HG03565 (cell line): ENCODE results near the gene SEMA3C.
A peak's percentile ranks its signal among the peaks of the same experiment; 100 is the strongest.

ENCODE experiments used
- ATAC-seq: cut with Tn5 transposase; IDR thresholded peaks from one replicate; pipeline ENCODE4 v1.9.1; 2021; ENCODE audit warnings: mild to moderate bottlenecking, moderate library complexity; ENCODE audit not compliant: unreplicated experiment

Gene SEMA3C

DNA sequence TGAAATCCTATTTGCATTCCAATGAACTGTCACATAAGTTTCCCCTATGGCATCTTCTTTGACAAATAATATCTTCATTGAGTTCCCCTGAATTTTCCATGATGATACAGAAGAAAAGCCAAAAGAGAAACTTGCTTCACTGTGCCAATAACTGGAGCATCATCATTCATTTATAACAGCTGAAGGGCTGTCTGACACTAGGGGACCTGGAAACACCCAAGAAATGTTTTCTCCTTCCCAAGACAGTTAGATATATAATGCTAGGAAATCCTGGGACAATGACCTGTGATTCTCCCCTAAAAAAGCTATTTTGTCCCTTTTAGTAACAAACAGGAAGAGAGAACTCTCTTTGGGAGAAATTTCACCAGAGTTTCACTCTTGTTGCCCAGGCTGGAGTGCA, 133.6 kb downstream of the SEMA3C start:
- no peak for ATAC-seq

DNA sequence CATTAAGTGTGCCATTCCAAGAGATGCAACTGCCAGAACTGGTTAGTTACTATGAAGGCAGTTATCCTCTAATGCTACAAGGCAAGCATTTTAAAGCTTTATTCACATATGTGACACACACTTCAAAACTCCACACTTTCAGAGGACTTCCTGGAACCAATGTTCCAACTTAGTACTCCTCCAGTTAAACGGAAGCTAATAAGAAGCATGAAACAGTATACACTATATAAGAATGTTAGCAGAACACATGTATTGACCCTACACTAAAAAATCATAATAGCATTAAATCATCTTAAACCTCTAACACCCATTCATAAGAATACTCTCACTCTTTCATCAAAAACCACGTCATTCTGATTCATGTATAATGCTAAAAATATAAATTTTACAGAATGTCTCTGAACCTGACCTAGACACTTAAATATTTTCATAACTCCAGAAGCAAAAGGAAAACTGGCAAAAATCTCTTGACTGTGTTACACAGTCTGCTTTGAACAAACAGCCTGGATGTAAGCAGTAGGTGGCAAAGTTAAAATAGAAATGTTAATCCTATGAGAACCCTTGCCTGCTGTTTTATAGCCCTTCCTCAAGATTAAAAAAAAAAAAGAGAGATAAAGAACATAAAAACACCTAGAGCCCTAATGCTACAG, 135.0 kb downstream of the SEMA3C start:
- no peak for ATAC-seq

DNA sequence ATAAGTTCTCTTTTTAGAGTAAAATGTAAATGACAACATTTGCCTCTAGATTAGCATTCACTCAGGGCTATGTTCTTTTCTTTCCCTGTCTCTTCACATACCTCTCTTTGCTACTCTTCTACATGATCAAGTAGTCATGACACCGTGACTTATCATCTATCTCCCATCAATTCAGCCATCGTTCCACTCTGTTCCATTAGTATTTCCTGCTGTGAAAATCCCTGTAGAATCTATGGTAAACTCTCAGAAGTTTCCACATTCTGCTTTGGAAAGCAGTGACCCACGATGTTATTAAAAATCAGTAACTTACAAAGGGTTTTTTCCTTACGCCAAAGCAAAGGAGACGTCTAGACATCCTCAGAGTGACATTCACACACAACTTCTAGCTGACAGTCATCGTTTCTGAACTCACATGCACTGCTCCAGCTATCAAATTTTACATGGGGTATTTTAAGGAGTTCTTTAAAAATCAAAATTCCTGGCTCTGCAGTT, 135.6 kb downstream of the SEMA3C start:
- no peak for ATAC-seq

DNA sequence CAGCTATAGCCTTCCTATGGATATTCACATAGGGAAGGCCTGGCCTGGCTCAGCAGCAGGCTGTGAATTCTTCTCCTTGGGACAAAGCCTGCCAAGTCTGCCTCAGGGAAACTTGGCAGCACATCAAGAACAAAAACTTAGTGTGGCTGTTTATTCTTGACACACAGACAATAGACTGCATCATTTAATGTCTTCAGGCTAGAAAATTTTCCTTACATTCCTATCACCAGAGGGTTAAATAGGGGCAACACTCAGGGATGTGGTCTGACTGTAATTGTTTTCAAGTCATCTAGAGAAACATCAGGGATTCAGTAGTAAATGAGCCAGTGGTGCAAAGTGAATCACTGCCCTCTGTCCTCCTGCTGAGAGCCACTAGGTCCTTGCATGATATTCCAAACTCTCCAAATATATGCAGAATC, 137.3 kb downstream of the SEMA3C start:
- ATAC-seq: no peak

DNA sequence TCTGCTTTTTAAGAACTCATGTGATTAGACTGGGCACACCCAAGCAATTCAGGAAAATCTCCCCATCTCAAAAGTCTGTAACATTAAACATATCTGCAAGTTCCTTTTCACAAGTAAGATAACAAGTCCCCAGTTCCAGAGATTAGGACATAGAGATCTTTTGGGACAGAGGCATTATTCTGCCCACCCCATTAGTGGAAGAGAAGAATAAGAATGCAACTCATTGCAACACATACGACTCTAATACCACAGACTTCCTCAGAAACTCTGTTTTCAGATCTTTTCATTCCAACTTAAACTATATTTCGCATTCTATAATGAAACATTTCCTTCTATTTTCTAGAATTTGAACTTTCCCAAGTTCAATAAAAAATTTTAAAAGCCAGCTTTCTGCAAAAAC, 137.7 kb downstream of the SEMA3C start:
- ATAC-seq: no peak

DNA sequence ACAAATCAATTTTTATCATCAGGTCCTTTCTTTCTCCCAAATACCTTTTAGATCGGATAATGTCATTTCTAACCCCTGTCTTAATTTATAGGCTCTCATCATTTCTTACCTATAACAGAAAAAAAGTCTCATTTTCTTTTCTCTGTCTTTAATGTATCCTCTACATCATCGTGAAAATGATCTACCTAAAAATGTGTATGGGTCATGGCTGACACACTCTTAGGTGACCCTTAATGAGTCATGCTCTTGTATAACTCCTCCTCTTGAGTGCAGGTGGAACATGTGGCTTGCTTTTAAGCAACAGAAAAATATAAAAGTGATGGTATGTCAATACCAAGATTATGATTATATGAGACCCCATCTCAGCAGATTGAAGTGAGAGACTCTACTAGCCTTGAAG, 139.4 kb downstream of the SEMA3C start:
- ATAC-seq: no peak

DNA sequence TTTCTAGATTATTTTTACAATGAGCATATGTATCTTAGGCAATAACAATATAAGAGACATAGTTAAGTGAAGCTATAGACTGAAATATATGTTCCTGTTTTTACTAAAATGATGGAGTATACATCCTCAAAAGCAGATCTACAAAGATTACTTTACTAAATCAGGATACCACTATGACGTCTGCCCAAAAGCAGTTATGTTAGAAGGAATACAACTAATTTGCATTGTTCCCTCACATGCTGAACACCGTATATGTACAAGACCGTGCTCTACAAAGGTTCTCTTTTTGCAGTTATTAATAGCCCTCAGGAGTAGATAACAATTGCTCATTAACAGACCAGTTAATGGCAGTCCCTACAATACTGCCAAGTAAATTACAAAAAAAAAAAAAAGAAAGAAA, 143.0 kb downstream of the SEMA3C start:
- ATAC-seq: peak; percentile 26

DNA sequence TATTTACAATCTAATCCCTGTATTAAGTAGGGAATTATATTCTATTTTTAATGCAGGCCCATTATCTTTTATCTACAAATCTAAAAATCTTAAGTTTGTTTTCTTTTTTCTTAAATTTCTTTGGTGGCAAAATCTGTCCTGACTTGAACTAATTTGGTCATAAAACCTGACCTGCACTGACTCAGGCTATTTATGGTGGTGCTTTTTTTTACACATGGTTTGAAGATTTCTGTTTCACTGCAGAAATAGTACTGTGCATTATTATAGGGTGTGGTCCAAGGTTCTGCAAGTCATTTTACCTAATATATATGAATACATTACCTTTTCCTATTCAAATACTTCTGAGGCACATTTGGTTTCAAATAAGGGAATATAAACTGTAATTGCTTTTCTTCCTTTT, 143.4 kb downstream of the SEMA3C start:
- ATAC-seq: peak; percentile 18

DNA sequence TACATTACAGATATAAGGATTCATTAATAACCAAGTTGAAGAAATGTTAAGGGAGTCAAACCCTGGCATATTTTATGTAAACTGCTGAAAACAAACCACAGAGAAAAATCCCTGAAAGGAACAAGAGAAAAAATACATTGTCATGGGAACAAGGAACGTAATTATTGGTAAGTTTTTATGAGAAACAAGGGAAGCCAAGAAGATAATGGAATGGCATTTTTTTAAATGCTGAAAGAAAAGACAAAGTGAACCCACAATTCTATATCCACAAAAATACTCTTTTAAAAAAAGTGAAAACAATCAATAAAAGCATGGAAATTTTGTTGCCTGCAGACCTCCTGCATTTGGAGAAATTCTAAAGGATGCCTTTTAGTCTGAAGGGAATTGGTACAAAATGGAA, 144.0 kb downstream of the SEMA3C start:
- no peak for ATAC-seq

DNA sequence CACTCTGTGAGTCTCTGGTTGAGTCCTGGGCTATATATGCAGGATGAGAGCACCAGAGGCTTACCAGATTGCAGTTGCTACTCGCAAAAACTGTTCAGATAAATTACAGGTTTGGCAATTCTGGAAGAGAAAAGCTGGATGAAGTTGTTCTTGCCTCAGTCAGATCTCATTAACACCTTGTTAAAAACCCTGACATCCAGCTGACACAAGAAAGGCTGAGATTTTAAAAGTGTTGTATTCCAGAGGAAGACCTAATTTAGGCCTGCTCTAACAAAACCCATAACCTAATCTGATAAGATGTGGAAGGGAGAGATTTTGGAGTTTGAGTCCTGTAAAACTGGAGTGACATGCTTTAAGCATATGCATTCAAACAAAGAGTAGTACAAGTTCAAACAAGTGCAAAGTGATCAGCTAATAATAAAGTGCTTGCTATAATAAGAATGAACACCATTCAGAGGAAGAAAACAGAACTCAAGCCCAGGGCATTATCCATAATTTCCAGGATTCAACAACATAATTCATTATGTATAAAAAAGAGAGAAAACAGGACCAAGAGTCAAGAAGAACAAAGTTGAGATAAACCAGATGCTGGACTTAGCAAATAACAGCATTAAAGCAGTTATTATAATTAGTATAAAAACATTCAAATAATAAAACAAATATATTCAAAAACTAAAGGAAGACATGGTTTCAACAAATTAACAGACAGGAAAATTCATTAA, 144.9 kb downstream of the SEMA3C start:
- ATAC-seq: no peak

DNA sequence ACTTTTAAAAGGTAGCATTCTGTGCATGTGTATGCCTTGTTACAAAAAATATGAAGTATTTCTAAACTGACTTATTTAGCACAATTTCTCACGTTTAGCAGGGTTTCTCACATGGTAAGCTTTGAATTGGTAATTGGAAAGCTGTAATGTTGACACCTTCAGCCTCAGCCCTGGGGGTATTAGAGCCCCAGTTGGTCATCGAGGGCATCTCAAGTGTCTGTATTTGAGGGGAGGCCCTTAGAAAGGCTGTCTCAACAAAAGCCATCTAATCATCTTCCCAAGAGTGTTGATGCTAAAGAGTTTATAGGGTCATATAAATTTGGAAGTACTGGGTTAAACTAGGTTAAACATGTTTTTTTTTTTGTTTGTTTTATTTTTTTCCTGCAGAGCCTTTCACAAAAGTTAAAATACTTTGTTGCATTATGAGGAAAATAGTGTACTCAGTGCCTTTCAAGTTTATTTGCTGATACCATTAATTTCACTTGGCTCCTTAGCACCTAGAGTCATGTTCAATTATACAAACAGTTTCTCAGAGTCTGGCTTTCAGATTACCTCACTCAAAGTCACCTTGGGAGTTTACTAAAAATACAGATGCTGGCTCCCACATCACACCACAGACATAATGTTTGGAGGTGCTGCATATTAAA, 146.4 kb downstream of the SEMA3C start:
- no peak for ATAC-seq

DNA sequence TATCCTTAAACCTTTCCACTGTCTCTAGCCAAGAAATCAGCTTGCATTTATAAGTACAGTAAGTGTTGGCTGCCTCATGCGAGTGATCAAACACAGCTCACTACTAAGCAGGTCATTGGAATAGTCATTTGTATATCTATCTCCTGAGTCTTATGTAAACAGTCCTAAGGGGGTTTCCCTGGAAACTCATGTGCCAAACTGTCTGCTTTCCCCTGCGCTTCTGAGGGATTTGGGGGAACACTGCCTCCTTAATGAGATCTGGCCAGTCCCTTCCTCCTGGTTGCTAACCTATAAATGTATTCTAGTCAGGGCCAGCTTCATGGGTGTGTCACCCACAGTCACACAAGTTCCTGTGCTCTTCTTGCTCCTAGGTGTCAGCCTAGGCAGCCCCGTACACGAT, 147.3 kb downstream of the SEMA3C start:
- ATAC-seq: no peak

DNA sequence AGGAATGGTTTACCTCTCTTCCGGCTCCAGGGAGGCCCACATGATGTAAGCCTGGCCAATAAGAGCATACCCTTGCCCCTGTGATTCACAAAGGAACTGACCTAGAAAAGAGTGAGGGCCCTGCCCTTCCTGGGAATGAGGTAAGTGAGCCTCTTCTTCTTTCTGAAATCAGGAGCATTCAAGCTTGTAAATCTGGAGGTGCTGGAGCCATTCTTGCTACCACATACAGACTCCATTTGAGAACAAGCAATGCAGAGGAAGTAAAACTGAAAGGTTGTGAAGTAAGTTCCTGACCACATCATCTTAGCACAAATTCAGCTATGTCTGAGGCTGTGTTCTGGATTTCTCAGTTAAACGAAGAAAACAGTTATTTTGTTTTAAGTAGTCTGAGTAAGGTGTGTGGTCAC, 148.2 kb downstream of the SEMA3C start:
- peak; percentile 64 for ATAC-seq

DNA sequence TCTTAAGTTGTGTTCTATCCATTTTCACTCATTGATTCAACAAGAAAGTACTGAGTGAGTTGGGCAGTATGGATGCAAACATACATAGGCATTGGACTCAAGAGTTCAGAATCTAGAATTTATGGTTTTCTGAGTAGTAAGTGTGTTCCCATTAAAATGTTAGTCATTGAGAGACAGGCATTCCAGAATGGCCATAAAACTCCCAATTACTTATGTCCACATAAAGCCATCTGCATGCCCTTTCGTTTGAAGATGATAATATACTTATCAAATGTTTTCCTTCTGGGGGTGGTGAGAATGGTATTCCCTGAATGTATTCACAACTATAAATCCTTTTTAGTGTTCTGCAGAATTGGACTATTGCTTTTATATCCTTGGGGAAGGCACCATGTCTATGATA, 148.8 kb downstream of the SEMA3C start:
- ATAC-seq: no peak

DNA sequence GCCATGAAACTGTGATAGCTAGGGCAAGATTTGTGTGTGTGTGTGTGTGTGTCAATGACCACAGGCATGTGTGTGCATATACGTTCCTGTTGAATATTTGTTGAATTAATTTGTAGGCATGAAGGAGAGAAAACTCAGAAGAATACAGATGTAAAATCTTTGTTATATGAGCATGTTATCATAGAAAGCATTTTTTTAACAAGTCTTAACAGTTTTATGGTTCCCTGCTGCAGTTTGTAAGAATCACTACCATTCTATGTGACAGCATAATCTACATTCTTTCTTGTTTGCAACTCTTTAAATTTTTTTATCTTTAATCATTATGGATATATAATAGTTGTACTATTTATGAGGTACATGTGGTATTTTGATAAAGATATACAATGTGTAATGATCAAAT, 150.1 kb downstream of the SEMA3C start:
- ATAC-seq: no peak

DNA sequence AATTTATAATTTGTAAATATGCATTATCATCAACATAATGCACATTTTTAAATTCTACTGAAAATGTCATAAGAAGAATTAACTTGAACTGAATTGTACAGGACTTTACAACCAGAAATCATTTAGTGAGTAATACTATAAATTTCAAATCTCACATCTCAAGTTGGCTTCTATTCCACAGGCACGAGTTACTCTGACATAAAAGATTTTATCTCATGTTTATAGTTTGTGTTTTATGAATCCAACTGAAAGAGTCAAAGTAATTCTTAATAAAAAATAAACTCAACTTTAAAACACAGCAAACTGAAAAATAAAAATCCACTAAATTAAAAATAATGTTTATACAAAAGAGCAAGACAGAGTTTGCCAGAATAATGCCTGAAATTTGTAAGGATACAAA, 151.2 kb downstream of the SEMA3C start:
- ATAC-seq: no peak

DNA sequence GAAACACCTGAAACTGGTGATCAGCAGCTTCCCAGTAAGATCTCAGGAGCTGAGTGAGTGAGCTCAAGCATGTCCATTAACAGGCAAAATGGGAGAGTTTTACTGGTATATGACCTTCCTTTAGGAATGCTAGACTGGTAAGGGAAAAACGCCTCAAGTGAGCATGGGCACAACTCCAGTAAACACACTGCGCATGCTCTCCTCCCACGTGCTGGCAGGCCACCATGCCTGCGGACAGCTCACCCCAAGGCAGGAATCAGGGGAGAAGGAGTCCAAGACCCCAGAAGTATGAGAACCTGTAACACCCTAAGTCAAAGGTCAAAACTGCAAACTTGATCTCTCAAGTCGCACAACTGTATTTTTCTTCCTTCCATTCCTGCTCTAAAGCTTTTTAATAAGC, 152.1 kb downstream of the SEMA3C start:
- ATAC-seq: no peak

DNA sequence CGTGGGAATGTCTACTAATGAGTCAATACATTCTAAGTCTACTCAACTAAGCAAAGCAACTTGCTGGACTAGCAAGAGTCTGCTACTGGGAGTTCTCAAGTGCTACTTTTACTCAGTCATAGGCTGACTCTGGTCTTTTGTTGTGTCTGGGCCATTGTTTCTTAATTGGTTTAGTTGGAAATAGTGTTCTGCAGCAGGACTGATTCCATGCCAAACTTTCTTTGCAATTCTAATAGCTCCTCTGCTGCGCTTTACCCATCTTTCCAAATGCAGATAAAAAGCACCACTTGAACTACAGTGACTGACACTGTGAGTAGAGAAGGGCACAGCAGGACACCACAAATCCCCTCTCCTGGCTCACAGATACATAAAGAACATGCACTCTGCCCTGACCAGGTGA, 154.7 kb downstream of the SEMA3C start:
- no peak for ATAC-seq

DNA sequence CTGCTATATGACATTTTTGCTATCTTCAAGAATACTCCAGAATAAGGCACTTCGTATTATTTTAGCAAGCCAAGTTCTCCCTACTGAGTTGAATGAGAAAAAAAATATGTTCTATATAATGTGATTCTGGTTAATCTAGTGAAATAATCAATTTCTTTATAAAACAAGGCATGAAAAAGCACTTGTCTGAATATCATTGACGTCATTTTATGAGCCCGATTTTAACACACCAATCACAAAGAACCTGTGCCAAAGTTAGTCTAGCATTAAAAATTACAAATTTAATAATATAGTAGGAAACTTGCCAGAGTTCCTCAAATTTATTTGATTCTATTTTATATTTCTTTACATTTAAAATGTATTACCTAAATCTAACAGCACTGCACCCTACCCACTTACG, 155.1 kb downstream of the SEMA3C start:
- no peak for ATAC-seq

DNA sequence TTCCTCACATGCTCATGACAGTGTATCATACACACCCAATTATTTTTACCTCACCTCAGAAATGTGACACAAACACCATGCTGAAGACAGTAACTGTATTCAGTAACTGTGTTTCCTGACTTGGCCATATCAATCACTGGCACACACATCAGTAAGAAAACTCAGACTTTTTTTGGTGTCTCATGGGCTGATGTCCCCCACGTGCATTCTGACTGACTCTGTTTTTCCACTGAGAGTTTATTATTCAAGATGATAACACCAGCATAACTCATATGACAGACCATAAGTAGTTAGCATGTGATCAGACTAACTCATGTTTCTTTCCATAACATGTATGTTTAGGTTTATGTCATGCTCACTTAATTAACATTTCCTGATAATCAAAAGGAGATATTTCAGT, 155.6 kb downstream of the SEMA3C start:
- ATAC-seq: no peak

DNA sequence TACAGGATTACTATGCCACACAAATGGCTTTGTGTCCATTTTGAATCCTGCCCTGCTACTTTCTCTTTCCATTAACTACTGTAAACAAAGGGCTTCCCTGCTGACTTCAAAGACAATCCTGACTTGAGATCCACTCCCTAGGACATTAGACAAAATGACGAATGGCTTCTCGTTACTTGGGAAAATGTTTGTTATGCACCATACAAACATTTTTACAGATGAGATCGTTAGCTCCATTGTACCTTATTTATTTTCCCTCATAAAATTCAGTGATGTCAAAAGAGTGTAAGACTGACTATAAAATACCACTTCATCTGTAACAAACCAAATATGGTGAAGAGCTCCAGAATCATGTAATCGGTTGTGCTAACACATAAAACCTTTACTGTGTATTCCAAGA, 158.6 kb downstream of the SEMA3C start:
- no peak for ATAC-seq
